ENCODE results near the gene COMMD3. TPM values are rescaled to one million over a fixed set of nuclear protein-coding genes. Genes with fewer than 3 reads are reported as not detected.
"Not testable (repeated sequence)": the region's sequence is repeated elsewhere in the genome, so short reads cannot be mapped to it uniquely, and the experiment has no call there.

Gene COMMD3
- total RNA-seq (2014; rRNA removed; shearing (Covaris generic)), result 33.4 and 47.7 TPM in 2 replicates

DNA sequence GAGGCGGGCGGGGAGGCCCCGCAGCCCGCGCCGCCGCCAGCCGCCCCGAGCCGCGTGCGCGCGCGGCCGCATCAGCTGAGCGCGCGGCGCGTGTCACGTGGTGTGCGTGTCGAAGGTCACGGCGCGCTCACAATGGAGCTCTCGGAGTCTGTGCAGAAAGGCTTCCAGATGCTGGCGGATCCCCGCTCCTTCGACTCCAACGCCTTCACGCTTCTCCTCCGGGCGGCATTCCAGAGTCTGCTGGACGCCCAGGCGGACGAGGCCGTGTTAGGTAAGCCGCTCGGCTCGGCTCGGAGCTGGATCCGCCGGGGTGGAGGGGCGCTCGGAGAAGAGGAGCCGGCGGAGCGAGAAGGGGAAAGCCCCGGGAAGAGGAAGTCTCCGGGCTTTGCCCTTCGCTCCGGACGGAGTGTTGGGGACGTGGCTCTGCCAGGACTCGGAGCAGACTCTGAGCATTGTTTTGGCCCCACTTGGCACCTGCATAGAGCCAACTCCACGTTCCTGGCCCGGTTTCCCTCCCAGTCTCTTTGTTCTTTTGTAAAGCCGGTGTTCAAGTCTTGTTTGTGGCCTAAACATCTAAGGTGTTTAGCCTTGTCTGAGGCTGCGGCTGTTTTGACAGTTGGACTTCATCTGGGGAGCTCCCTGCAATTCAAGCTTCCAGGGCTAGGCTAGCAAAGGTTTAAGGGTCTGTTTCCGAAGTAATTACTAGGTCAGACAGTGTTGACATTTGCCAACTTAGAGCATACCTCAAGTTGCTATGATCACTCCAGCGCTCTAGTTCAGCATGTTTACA lies at the start of gene COMMD3:
COMMD3 (plus strand) TSS at position 103 of the 790 bp plus-strand sequence; CDS start at position 133, 30 bp downstream.
- DNase-seq (ENCODE audit: low read depth), result peak; percentile 90

- no peak for DNase-seq (ENCODE audit: low read depth)
Observed at GRCh38 chr10:22268503-22268902, 47.7 kb upstream of the COMMD3 start.

DNA sequence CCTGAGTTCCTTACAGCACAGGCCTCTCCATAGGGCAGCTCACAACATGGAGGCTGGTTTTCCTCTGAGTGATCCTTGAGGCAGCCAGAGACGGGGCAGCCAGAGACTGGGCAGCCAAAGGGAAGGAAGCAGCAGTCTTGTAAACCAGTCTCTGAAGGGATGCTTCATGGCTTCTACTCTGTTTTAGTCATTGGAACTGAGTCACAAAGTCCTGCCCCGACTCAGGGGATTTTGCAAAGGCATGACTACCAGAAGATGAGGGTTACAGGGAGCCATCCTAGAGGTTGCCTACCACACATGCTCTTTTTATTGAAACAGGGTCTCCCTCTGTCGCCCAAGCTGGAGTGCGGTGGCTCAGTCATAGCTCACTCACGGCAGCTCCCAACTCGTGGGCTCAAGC lies 44.4 kb upstream of the COMMD3 start:
- no peak for DNase-seq (ENCODE audit: low read depth)

DNA sequence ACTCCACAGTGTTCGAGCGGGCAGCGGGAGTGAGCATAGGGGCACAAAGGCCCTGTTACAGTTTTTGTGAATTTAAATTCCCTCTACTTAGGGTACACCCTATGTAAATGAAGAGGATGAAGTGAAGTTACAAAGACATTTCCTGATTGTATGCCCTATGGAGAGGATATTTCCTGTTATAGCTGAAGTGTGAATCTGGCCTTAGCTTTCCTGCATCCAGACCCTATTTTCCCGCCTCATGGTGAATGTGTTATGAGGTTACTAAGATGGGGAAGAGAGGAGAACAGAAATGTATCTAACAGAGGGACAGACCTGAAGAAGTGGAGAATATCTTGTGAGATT lies 37.8 kb upstream of the COMMD3 start:
- DNase-seq (ENCODE audit: low read depth), result no peak

- DNase-seq (ENCODE audit: low read depth), result no peak
Observed at GRCh38 chr10:22280078-22280477, 36.1 kb upstream of the COMMD3 start.

DNA sequence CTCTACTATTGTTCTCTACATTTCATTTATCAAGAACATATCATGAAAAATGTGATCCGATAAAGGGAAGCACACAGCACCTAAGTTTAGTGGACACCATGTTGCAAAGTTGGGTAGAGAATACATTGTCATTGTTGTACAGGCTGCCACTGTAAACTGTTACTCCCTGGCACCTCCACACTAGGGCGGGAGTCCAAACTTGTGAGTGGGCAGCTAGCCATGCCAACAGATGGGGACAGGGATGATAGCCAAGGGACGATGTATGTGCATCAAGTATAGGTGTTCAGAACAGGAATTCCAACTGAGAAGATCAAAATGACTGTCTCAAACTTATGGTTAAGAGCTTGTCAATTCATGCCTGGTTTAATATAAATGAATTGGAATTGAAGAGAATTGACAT lies 31.1 kb upstream of the COMMD3 start:
- no peak for DNase-seq (ENCODE audit: low read depth)

DNA sequence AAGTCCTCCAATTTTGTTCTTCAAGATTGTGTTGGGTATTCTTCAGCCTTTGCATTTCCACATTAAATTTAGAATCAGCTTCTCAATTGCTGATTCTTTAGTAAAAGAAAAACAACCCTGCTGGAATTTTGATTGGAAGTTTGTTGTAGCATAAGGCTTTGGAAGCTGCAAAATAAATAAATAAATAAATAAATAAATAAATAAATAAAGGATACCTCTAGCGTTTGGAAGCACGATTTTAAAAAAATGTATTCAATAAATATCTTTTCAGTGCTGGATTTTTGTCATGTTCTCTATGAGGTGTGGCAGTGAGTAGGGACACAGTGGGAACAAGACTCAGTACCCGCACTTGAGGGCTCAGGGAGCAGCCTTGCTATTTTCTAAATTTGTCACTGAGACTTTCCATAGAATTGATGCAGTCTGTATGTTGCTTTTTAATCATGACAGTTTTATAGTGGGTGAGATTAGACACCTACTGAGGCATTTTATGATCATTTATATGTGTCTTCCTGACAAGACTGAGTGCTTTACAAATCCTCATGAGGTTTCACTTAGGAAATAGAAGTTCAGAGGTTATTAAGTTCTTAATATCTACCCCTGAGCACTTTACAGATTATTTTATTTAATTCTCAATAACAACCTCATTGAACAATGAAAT lies 22.3 kb upstream of the COMMD3 start:
- no peak for DNase-seq (ENCODE audit: low read depth)

GRCh38 chr10:22294694-22295093 lies 21.5 kb upstream of the COMMD3 start:
- no peak for DNase-seq (ENCODE audit: low read depth)

GRCh38 chr10:22301193-22301592 lies 15.0 kb upstream of the COMMD3 start:
- no peak for DNase-seq (ENCODE audit: low read depth)

DNA sequence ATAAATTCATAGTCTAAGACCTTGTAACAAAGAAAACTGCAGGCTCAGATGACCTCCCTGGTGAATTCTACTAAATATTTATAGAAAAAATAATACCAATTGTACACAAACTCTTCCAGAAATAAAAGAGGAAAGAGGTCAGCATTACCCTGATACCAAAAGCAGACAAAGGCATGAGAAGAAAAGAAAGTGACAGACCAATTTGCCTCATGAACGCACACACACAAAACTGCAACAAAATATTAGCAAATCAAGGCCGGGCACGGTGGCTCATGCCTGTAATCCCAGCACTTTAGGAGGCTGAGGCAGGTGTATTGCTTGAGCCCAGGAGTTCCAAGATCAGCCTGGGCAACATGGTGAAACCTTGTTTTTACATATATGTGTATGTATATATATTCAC lies 12.7 kb upstream of the COMMD3 start:
- DNase-seq (ENCODE audit: low read depth), result no peak

GRCh38 chr10:22305721-22306120 lies 10.5 kb upstream of the COMMD3 start:
- no peak for DNase-seq (ENCODE audit: low read depth)

GRCh38 chr10:22308390-22308789 lies 7.8 kb upstream of the COMMD3 start:
- DNase-seq (ENCODE audit: low read depth), result peak; percentile 39

- DNase-seq (ENCODE audit: low read depth), result no peak
Observed at GRCh38 chr10:22309180-22310000, 6.8 kb upstream of the COMMD3 start.

GRCh38 chr10:22310012-22310411 lies 6.2 kb upstream of the COMMD3 start:
- DNase-seq (ENCODE audit: low read depth), result not testable (repeated sequence)

- no peak for DNase-seq (ENCODE audit: low read depth)
Observed at GRCh38 chr10:22310928-22311327, 5.3 kb upstream of the COMMD3 start.

GRCh38 chr10:22314852-22315251 lies 1.3 kb upstream of the COMMD3 start:
- DNase-seq (ENCODE audit: low read depth), result no peak

DNA sequence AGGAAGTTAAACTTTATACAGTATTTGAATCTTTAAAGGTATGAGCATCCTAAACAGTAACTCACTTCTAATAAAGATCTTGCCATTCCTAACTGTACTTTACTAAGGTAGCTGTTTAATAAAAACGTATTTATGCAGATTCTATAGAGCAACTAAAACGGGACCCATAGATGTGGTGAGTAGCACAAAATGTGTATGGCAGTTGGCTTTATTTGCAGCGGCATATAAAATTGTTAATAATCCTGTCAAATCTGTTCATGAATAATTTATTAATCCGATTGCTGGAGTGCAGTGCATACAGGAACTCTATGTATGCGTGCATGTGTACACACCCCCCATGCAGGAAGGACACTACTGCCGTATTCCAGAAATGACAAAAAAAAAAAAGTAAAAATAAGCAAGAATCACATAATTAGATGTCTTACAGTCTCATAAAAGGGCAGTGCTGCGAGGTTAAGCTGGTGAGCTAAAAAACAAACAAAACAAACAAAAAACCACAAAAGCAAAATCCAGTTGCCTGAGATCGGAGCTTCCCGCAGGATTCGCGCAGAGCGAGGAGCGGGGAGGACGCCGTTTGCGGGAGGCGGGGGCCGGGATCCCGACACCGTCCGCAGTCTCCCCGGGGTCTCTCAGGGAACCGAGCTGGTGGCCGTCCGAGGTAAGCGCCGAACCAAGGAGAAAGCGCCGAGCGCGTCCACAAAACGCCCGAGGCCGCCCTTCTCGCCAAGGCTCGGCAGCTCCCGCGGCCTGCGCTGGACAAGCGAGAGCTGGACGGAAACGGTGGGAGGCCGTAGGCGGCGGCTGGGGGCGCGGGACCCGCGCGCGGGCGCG lies 518 bp upstream of the COMMD3 start:
- no peak for DNase-seq (ENCODE audit: low read depth)

GRCh38 chr10:22317076-22317370 lies 835 bp downstream of the COMMD3 start:
- DNase-seq (ENCODE audit: low read depth), result no peak

GRCh38 chr10:22317771-22318565 lies 1.8 kb downstream of the COMMD3 start:
- DNase-seq (ENCODE audit: low read depth), result no peak

DNA sequence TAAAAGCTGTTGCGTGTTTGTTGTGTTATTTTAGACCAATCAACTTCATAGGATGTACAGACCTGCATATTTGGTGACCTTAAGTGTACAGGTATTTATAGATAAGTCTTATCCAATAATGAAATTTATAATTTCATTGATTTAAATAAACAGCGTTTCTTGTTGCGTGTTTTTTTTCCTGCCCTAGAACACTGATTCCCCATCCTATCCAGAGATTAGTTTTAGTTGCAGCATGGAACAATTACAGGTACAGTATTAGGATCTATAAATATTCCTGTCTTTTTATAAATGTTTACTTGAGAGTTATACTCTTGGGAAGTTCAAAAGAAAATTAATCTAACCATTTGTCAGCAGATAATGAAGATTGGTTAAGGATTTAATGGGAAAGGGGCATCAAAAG lies 2.6 kb downstream of the COMMD3 start:
- DNase-seq (ENCODE audit: low read depth), result no peak

DNA sequence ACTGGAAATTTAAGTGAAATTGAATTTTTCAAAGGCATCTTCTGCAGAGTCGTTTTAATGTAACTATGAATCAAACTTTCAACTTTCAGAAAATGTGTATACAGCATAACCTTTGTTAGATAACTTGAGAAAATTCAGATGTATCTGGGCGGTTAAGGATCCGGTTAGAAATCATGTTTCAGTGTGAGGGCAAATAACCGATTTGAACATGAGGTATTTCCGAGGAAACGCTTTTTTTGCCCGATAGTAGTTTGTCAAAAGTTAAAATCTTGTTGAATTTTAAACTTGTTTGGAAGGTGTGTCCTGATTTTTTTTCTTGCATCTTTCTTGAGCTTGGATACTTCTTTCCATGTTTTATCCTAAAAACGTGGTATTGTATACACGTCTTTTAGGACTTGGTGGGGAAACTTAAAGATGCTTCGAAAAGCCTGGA lies 3.4 kb downstream of the COMMD3 start:
- no peak for DNase-seq (ENCODE audit: low read depth)
